GM12878 (cell line): ENCODE measurements around the gene ZNF79. TPM values are rescaled to one million over a fixed set of nuclear protein-coding genes. Genes with fewer than 3 reads are reported as not detected.

Source experiments
- ATAC-seq: fragments of 200-7000 bp; cut with Tn5 transposase; 3 replicates; pipeline ENCODE4 v1.9.1; 2020; ENCODE audit warnings: mild to moderate bottlenecking, moderate library complexity
- BruUV-seq: library from RNA; stranded (reverse); fragments of 400-500 nt; replicated peaks from 2 replicates; lab custom pipeline; 2021; lab: Mats Ljungman, UMichigan
- CTCF ChIA-PET: fragments of 300-600 bp; sonication (Branson Sonifier 250); formaldehyde crosslinking; extraction: SDS; loops from one replicate; lab custom pipeline; 2021; ENCODE audit warnings: inconsistent platforms; lab: Yijun Ruan, JAX
- POLR2A ChIA-PET: fragments of 350-600 bp; formaldehyde crosslinking; extraction: SDS; loops from one replicate; lab custom pipeline; 2021; ENCODE audit warnings: inconsistent platforms; lab: Charles Lee
- RAD21 ChIA-PET: fragments of 300-600 bp; sonication (Branson Sonifier 250); formaldehyde crosslinking; loops from one replicate; lab custom pipeline; 2023; ENCODE audit warnings: antibody characterized with exemption; ENCODE audit not compliant: unreplicated experiment; lab: Charles Lee
- SMC1A ChIA-PET: fragments of 300-600 bp; sonication (Branson Sonifier 250); formaldehyde crosslinking; loops from one replicate; lab custom pipeline; 2023; ENCODE audit not compliant: unreplicated experiment, uncharacterized antibody; lab: Charles Lee
- DNase-seq: peaks from one replicate; pipeline ENCODE4 v3.0.0-alpha.2; 2011; ENCODE audit warnings: low read depth, low spot score
- FAIRE-seq: peaks from 3 replicates; lab custom pipeline; 2011; peaks lifted over from hg19 to GRCh38; lab: Jason Lieb, UNC
- H2AFZ ChIP-seq: 2 replicates; pipeline ENCODE4 v1.6.0; 2011; ENCODE audit warnings: low read depth, low read length, control low read depth; ENCODE audit not compliant: control insufficient read depth
- H3K27ac ChIP-seq: 2 replicates; pipeline ENCODE4 v1.5.1; 2011; ENCODE audit warnings: control low read depth; ENCODE audit not compliant: control insufficient read depth, insufficient read depth
- H3K27me3 ChIP-seq, 2 experiments: replicated peaks in 1 of 2; 2 replicates each; pipeline versions ENCODE4 v1.6.0 to v1.6.1; 2011; ENCODE audit warnings: low read length in 1 of 2; ENCODE audit not compliant: control insufficient read depth in 2 of 2, insufficient read depth in 2 of 2
- H3K36me3 ChIP-seq, 2 experiments: 2 replicates each; pipeline ENCODE4 v1.5.1; 2011; ENCODE audit warnings: low read length in 1 of 2; ENCODE audit not compliant: control insufficient read depth in 2 of 2, insufficient read depth in 2 of 2
- H3K4me1 ChIP-seq: 2 replicates; pipeline ENCODE4 v1.6.1; 2011; ENCODE audit warnings: mild to moderate bottlenecking, low read length, moderate library complexity, mixed read lengths; ENCODE audit not compliant: control insufficient read depth, insufficient read depth
- H3K4me2 ChIP-seq: 2 replicates; pipeline ENCODE4 v1.6.0; 2011; ENCODE audit warnings: control low read depth; ENCODE audit not compliant: control insufficient read depth, insufficient read depth
- H3K4me3 ChIP-seq: fragments of 200-600 bp; sonication (generic); 2 replicates; pipeline ENCODE4 v1.5.1; 2016
- H3K79me2 ChIP-seq: 2 replicates; pipeline ENCODE4 v1.6.0; 2011; ENCODE audit warnings: low read length; ENCODE audit not compliant: control insufficient read depth, insufficient read depth
- H3K9ac ChIP-seq: 2 replicates; pipeline ENCODE4 v1.8.0; 2011; ENCODE audit warnings: low read length, control low read depth, mixed read lengths; ENCODE audit not compliant: control insufficient read depth, insufficient read depth
- H3K9me3 ChIP-seq: replicated peaks from 3 replicates; pipeline ENCODE4 v1.5.1; 2011; ENCODE audit warnings: mild to moderate bottlenecking, low read length; ENCODE audit not compliant: control insufficient read depth, insufficient read depth
- H4K20me1 ChIP-seq: 2 replicates; pipeline ENCODE4 v1.6.0; 2011; ENCODE audit not compliant: control insufficient read depth, insufficient read depth
- E2F8 ChIP-seq: fragments of 450-650 bp; IDR thresholded peaks from 2 replicates; pipeline ENCODE4 v1.6.1; 2018; ENCODE audit warnings: mild to moderate bottlenecking, low read depth, moderate library complexity; ENCODE audit not compliant: partially characterized antibody
- IRF3 ChIP-seq: fragments of 450-650 bp; IDR thresholded peaks from 2 replicates; pipeline ENCODE4 v1.6.1; 2014; ENCODE audit warnings: mild to moderate bottlenecking
- NRF1 ChIP-seq: conservative IDR thresholded peaks from 2 replicates; pipeline ENCODE4 v1.6.1; 2011; ENCODE audit warnings: mild to moderate bottlenecking, low read depth, low read length, improper control_type of control experiment
- PML ChIP-seq: IDR thresholded peaks from 2 replicates; pipeline ENCODE4 v1.6.1; 2012; ENCODE audit warnings: low read length, inconsistent platforms
- SMC3 ChIP-seq: IDR thresholded peaks from 2 replicates; pipeline ENCODE4 v1.6.1; 2011; ENCODE audit warnings: low read length, improper control_type of control experiment, borderline replicate concordance
- ZBTB40 ChIP-seq: fragments of 450-650 bp; IDR thresholded peaks from 2 replicates; pipeline ENCODE4 v1.6.1; 2016; ENCODE audit warnings: mild to moderate bottlenecking, moderate library complexity, borderline replicate concordance
- ZNF592 ChIP-seq: fragments of 450-650 bp; IDR thresholded peaks from 2 replicates; pipeline ENCODE4 v1.6.1; 2017; ENCODE audit warnings: mild to moderate bottlenecking, moderate library complexity
- ZNF622 ChIP-seq: fragments of 450-650 bp; IDR thresholded peaks from 2 replicates; pipeline ENCODE4 v1.6.1; 2017; ENCODE audit warnings: mild to moderate bottlenecking, inconsistent platforms
- WGBS: methylation state at CpG from one replicate; pipeline ENCODE4 v1.1.6; 2016; ENCODE audit warnings: low lambda C conversion rate; ENCODE audit not compliant: insufficient replicate concordance, insufficient coverage; ENCODE audit errors: missing lambda C conversion rate; 5-methylcytosine and 5-hydroxymethylcytosine counted together
- in situ Hi-C: fragments of 300-500 bp; cut with MboI; formaldehyde crosslinking; loops from 9 replicates; pipeline ENCODE4 v1.14.3; 2018; ENCODE audit warnings: mixed read lengths
- intact Hi-C: fragments of 100-400 bp; cut with micrococcal nuclease; formaldehyde crosslinking; loops from one replicate; pipeline ENCODE4 v1.14.2; 2022; ENCODE audit not compliant: unreplicated experiment
- polyA plus RNA-seq, 11 experiments: library from polyadenylated mRNA; depleted of rRNA in 4 of 11; unstranded in 6 of 11; stranded (reverse) in 5 of 11; fragments of >200 nt; fragmentation: Nextera tagmentation in 4 of 11; fragmentation: Illumina TruSeq in 1 of 11; extraction: Ambion mirVana in 4 of 11; extraction: Trizol in 1 of 11; gene quantifications; 1 replicate in 1 of 11; 2 replicates in 10 of 11; pipeline versions ENCODE4 v1.2.1 to v1.2.3, GENCODE V29; 2011 to 2016; ENCODE audit warnings: inconsistent platforms in 2 of 11, missing spikeins in 2 of 11, low read depth in 1 of 11
- total RNA-seq, 4 experiments: library from RNA; depleted of rRNA in 3 of 4; stranded (reverse); fragments of >200 nt in 3 of 4; fragmentation: Illumina TruSeq in 1 of 4; extraction: Trizol in 1 of 4; gene quantifications; 2 replicates each; pipeline versions ENCODE4 v1.2.1 to v1.2.3, GENCODE V29; 2013 to 2021

The ZNF79 gene
- total and polyA plus RNA-seq, 10 of the 15 experiments (the other 5 are each of a cell fraction or from before 2014, with no cell fraction given): 1.8 to 14.1 (median 11.7) TPM

- BruUV-seq: no TSS peak
- H3K4me3 ChIP-seq: no peak overlapping the region
- ChIA-PET RAD21 (no interaction called here), CTCF (no interaction called here), POLR2A (interaction anchor here (1.3 kb wide), 1 partner anchor 10 kb away, joined by 9 read pairs; the partner anchor contains the start of gene SLC2A8), SMC1A (no interaction called here)
- H3K36me3 ChIP-seq: no peaks in the 10 kb centered on the region
- in situ Hi-C loops (no loop called here), intact Hi-C loops (no loop called here)
- ATAC-seq (no peak), FAIRE-seq (no peak), DNase-seq (no peak)
- no peak overlapping the region for H3K4me2 ChIP-seq
- H3K4me1 ChIP-seq: peaks cover 27% of the 10 kb centered on the region
- H3K9me3 ChIP-seq: no peaks in the 10 kb centered on the region
- no peaks in the 10 kb centered on the region for H3K79me2 ChIP-seq
- H4K20me1 ChIP-seq: no peaks in the 10 kb centered on the region
- H3K9ac ChIP-seq: no peak overlapping the region
- H3K27me3 ChIP-seq: no peaks in the 10 kb centered on the region
- H2AFZ ChIP-seq: no peak overlapping the region
- H3K27ac ChIP-seq: no peak overlapping the region
- WGBS: 87% methylated on average over 10 of the region's 10 CpGs
- TF ChIP-seq SMC3: no peak
- no peak for TF ChIP-seq PML
- no peak for TF ChIP-seq E2F8
- TF ChIP-seq ZBTB40: no peak
- TF ChIP-seq ZNF592: no peak
- TF ChIP-seq IRF3: no peak
- no peak for TF ChIP-seq NRF1
- no peak for TF ChIP-seq ZNF622
These were observed 37.2 kb upstream of the ZNF79 start for GRCh38 chr9:127386981-127387380.
